ENCODE measurements around the gene PIEZO1.
"Not testable (repeated sequence)": the region's sequence is repeated elsewhere in the genome, so short reads cannot be mapped to it uniquely, and the experiment has no call there.

PIEZO1 gene

DNA sequence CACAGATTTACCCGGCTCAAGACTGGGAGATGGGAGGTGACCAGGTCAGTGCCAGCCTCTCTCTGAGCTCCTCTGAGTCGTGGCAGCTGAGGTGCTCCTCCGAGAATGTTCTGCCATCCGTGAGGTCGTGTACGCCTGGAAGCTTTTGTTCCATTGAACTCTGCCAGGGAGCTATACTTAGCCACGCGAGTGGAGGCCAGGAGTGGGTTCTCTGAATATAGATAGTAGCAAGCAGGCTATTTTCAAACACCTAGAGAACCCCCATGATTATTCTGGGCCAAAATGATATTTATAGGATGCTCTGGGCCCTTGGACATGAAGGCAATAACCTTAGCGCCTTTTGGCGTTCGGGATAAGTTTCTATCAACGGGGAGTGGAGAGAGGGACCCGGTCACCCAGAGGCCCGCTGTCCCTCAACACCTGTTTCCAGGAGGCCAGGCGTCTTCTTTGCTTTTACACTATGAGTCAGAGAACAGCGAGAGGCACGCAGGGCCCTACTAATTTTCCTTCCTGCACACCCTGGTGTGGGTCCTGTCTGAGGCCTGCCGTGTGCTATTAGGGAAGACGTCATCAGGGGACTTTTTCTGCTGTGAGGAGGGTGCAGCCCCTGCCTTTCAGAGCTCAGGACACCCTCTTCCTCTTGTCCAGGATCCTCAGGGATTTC, 111.2 kb downstream of the PIEZO1 start:
- ATAC-seq (ENCODE audit: low read depth), result no peak
- Mint-ChIP-seq H3K4me1 (no peaks in the 10 kb centered on the region), H3K27me3 (no peaks in the 10 kb centered on the region), H3K27ac (no peak overlapping the region), H3K36me3 (no peaks in the 10 kb centered on the region), H3K9me3 (no peaks in the 10 kb centered on the region), H3K4me3 (no peak overlapping the region)
- DNase-seq (ENCODE audit: low spot score in 2 of 2), result no peak

DNA sequence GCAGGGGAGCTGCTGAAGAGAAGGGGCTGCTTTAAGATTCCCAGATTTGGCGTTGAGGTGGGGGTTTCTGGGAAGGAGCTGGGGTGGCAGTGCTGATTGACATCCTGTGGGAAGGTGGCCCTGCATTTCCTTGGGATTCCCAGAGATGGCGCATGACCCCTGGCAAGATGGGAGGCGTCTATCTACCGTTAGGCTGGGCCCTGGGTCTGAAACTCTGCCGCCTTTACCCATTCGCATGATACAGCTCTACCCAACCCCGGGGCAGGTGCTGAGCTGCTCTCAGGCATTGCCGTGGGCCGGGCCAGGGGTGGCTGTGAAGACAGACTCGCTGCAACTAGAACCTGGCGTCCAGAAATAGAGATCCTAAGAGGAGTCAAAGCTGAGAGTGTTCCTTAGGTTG, 112.2 kb downstream of the PIEZO1 start:
- DNase-seq (ENCODE audit: low spot score in 2 of 2) (no peak), ATAC-seq (ENCODE audit: low read depth) (no peak)
- Mint-ChIP-seq H3K36me3 (peaks cover 2% of the 10 kb centered on the region), H3K27ac (no peak overlapping the region), H3K9me3 (no peaks in the 10 kb centered on the region), H3K27me3 (no peaks in the 10 kb centered on the region), H3K4me3 (no peak overlapping the region), H3K4me1 (no peaks in the 10 kb centered on the region)

DNA sequence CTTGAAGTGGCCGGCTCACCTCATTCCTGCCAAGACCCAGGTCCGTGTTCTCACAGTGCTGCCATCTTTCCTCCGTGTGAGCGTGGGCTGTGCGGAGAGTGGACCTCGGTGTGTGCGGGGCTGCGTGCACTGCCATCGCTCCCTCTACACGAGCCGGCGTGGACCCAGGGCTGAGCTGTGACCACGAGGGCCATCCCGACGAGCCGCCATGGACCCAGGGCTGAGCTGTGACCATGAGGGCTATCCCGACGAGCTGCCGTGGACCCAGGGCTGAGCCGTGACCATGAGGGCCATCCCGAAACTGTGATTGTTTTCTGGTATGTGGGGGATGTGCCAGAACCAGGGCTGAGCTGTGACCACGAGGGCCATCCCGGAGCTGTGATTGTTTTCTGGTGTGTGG, 113.2 kb downstream of the PIEZO1 start:
- no peak overlapping the region for H3K4me3 Mint-ChIP-seq
- DNase-seq (ENCODE audit: low spot score in 2 of 2), result no peak
- peaks cover 2% of the 10 kb centered on the region for H3K36me3 Mint-ChIP-seq
- H3K27ac Mint-ChIP-seq, result no peak overlapping the region
- no peak for ATAC-seq (ENCODE audit: low read depth)
- H3K4me1 Mint-ChIP-seq, result peaks cover 2% of the 10 kb centered on the region
- H3K27me3 Mint-ChIP-seq, result no peaks in the 10 kb centered on the region
- no peaks in the 10 kb centered on the region for H3K9me3 Mint-ChIP-seq

DNA sequence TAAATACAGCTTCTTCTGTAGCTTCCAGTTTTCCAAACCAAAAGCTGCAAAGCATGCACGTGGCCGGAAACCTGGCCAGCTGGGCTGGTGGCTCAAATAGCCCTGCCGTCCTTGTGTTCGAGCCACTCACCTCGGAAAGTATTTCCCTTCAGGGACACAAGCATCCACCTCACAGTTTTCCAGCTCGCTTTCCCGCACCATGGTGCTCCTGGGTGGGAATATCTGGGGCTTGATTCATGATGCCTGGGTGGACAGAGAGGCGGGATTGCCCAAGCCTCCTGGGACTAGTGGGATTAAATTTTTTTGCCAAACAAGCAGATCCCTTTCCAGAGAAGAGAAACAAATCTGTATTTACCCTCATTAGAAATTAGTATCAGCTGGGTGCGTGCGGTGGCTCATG, 115.0 kb downstream of the PIEZO1 start:
- no peaks in the 10 kb centered on the region for H3K27me3 Mint-ChIP-seq
- H3K4me1 Mint-ChIP-seq, result peaks cover 4% of the 10 kb centered on the region
- DNase-seq (ENCODE audit: low spot score in 2 of 2), result no peak
- ATAC-seq (ENCODE audit: low read depth), result no peak
- no peaks in the 10 kb centered on the region for H3K9me3 Mint-ChIP-seq
- H3K36me3 Mint-ChIP-seq, result peaks cover 2% of the 10 kb centered on the region
- no peak overlapping the region for H3K27ac Mint-ChIP-seq
- H3K4me3 Mint-ChIP-seq, result no peak overlapping the region

DNA sequence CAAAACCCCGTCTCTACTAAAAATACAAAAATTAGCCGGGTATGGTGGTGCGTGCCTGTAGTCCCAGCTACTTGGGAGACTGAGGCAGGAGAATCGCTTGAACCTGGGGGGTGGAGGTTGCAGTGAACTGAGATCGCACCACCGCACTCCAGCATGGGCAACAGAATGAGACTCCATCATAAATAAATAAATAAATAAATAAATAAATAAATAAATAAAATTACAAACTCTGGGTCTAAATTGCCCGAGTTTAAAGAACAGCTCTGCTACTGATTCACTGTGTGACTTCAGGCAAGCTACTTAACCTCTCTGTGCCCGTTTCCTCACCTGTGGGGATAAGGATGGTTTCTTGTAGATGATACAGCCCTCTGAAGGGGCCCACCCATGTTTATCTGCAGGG, 115.5 kb downstream of the PIEZO1 start:
- not testable (repeated sequence) for DNase-seq (ENCODE audit: low spot score in 2 of 2); H3K4me1 Mint-ChIP-seq; H3K27ac Mint-ChIP-seq; H3K9me3 Mint-ChIP-seq; ATAC-seq (ENCODE audit: low read depth); H3K36me3 Mint-ChIP-seq; H3K27me3 Mint-ChIP-seq; H3K4me3 Mint-ChIP-seq

DNA sequence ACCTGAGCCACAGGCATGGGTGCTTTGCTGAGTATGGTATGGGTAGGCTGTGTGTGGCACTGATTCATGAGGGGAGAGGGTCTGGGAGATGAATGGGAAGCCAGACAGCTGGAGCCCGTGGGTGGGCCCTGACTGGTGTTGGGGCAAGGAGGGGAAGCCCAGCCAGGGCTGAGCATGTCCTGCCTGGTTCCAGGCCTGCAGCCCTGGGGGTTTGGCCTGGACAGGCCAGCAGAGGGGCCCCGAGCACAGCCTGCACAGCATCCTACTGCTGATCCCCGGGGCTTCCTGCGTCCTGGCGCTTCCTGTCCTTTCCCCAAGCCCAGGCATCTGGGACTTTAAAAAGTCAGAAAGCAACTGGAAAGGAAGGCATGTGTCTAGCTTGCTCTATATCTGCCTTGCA, 117.6 kb downstream of the PIEZO1 start:
- no peak for DNase-seq (ENCODE audit: low spot score in 2 of 2)
- Mint-ChIP-seq H3K36me3 (peaks cover 2% of the 10 kb centered on the region), H3K27ac (no peak overlapping the region)

DNA sequence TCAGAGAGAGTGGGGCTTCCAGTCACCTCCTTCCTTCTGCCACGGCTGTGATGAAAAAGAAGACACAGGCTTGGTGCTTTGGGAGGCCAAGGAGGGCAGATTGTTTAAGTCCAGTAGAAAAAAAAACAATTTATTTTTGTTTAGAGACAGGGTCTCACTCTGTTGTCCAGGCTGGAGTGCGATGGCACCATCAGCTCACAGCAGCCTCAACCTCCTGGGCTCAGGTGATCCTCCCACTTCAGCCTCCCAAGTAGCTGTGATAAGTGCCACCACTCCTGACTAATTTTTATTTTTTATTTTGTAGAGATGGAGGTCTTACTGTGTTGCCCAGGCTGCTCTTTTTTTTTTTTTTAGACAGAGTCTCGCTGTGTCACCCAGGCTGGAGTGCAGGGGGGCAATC, 119.5 kb downstream of the PIEZO1 start:
- DNase-seq (ENCODE audit: low spot score in 2 of 2) (no peak), ATAC-seq (ENCODE audit: low read depth) (no peak)
- Mint-ChIP-seq H3K9me3 (no peaks in the 10 kb centered on the region), H3K27ac (no peak overlapping the region), H3K27me3 (no peaks in the 10 kb centered on the region), H3K36me3 (peaks cover 2% of the 10 kb centered on the region), H3K4me3 (no peak overlapping the region), H3K4me1 (peaks cover 20% of the 10 kb centered on the region)

More for the DNA sequence above, 117.6 kb downstream of the PIEZO1 start:
- no peaks in the 10 kb centered on the region for H3K9me3 Mint-ChIP-seq
- no peak overlapping the region for H3K4me3 Mint-ChIP-seq
- no peaks in the 10 kb centered on the region for H3K27me3 Mint-ChIP-seq
- no peak for ATAC-seq (ENCODE audit: low read depth)
- H3K4me1 Mint-ChIP-seq, result peaks cover 9% of the 10 kb centered on the region

Measured in memory B cell (primary cell).